GM12878 (cell line): ENCODE results near the gene RAB29.

Experiments
- CBFB ChIP-seq: IDR thresholded peaks from 2 replicates; pipeline ENCODE4 v1.6.1; 2016; ENCODE audit warnings: antibody characterized with exemption, low read depth
- CTCF ChIP-seq, 3 experiments: IDR thresholded peaks in 2 of 3; conservative IDR thresholded peaks in 1 of 3; 2 replicates each; pipeline ENCODE4 v1.5.1; 2011; ENCODE audit warnings: low read depth in 3 of 3, low read length in 3 of 3, mild to moderate bottlenecking in 3 of 3, control low read depth in 2 of 3, moderate library complexity in 2 of 3, inconsistent platforms in 1 of 3, mixed read lengths in 1 of 3; ENCODE audit not compliant: control insufficient read depth in 2 of 3, insufficient read depth in 1 of 3; ENCODE audit errors: extremely low read depth in 1 of 3
- EP300 ChIP-seq, 2 experiments: fragments of 150-350 bp in 1 of 2; IDR thresholded peaks; 2 replicates each; pipeline ENCODE4 v1.6.1; 2011 to 2012; ENCODE audit warnings: low read depth in 2 of 2, low read length in 2 of 2, borderline replicate concordance in 1 of 2, improper control_type of control experiment in 1 of 2, inconsistent platforms in 1 of 2; ENCODE audit not compliant: control insufficient read depth in 1 of 2
- HDAC2 ChIP-seq: fragments of 200-600 bp; sonication (generic); IDR thresholded peaks from 2 replicates; pipeline ENCODE4 v1.6.1; 2017
- KDM1A ChIP-seq: fragments of 200-600 bp; sonication (generic); IDR thresholded peaks from 2 replicates; pipeline ENCODE4 v1.6.1; 2016; ENCODE audit warnings: borderline replicate concordance
- REST ChIP-seq: IDR thresholded peaks from 2 replicates; pipeline ENCODE4 v1.6.1; 2012; ENCODE audit warnings: mild to moderate bottlenecking, low read depth, low read length
- TAF1 ChIP-seq: IDR thresholded peaks from 2 replicates; pipeline ENCODE4 v1.6.1; 2011; ENCODE audit warnings: mild to moderate bottlenecking, low read depth, low read length, borderline replicate concordance

- TF ChIP-seq HDAC2, result no peak
- TF ChIP-seq CTCF (IDR thresholded peaks at IDR 0.05 in 2 of 3, conservative IDR thresholded peaks at IDR 0.05 in 1 of 3; ENCODE audit: control insufficient read depth in 2 of 3, extremely low read depth in 1 of 3, insufficient read depth in 1 of 3, low read depth in 3 of 3, low read length in 3 of 3), result no peak
- TF ChIP-seq KDM1A, result no peak
- TF ChIP-seq CBFB, result no peak
- TF ChIP-seq EP300 (IDR thresholded peaks at IDR 0.05; ENCODE audit: borderline replicate concordance in 1 of 2, control insufficient read depth in 1 of 2, low read depth in 2 of 2, low read length in 2 of 2), result no peak
- no peak for TF ChIP-seq REST
- TF ChIP-seq TAF1, result no peak
These were observed 17.2 kb upstream of the RAB29 start for GRCh38 chr1:205792481-205792881.
